ENCODE data around the gene SUFU.

The SUFU gene

DNA sequence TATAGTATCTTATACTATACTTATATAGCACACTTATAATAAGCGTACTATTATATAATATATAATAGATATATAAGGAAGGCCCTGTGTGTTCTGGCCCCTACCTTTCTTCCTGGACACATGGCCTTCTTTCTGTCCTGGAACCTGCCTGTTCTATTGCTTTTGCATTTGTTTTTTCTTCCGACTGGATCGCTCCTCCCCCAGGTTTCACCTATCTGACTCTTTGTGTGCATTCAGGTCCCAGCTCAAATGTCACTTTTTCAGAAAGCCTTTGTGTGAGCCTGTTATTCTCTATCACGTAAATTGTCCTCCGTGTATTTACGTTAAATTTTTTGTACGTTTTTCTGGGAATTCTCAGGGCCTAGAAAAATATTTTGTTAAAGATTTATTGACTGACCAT, 137.6 kb downstream of the SUFU start:
- no peak for DNase-seq

DNA sequence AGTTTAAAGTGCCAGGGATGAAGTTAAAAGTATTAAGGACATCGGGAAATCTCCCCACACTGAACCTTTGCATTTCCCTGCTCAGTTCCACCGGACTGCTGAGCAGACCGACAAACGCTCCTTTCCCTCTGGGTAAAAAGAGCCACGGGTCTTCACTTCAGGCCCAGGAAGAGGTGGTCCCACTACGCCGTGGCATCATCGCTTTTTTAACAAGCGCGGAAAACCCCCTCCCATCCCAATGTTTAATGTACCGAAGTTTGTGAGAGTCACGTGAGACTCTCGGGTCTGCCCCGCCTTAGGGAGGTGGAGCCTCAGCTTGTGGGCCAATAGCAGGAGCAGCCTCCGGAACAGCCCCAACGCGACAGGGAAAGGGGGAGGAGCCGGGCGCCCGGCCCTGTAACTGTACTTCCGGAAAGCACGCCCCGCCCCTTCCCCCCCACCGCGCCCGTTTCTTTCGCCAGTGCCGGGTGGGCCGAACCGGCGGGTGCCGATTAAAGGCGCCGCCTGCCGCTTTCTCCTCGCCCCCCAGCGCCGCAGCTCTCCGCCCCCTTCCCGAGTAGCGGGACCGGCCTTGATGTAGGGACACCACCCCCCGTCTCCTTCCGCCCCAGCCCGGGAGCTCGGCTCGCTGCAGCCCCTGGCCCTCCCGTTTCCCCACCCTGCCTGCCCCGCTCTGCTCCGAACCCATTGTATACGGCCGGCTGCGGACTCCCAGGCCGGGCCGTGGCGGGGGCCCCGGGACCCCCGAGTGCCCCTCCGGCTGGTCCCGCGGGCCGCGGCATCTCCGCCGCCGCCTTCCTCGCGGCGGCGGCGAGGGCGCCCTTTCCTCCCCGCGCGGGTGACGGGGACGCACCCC, 138.3 kb downstream of the SUFU start:
- DNase-seq = peak; percentile 98

DNA sequence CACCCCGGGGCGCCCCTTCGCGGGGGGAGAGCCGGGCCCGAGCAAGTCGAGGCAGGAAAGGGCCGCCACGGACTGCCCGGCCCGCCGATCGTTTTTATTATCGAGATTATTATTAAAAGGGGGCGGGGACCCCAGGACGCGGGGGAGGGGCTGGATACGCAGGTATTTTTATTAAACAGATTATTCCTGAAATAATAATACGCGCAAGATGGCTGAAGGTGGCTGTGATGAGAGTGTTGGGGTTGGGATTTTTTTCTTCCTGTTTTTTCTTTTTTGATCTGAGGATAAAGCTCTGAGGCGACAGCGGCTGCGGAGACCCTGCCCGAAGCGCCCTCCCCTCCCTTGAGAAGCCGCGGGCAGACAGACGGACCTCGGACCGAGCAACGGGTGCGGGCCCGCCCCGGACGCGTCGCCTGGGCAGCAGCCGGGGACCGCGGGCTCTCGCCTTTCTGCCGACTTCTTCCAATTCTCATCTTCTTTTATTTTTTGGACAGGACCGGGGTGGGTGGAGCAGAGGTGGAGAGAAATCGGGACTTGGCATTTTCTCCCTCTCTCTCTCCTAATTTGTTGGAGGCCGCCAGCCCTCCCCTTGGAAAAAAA, 139.1 kb downstream of the SUFU start:
- DNase-seq = no peak

DNA sequence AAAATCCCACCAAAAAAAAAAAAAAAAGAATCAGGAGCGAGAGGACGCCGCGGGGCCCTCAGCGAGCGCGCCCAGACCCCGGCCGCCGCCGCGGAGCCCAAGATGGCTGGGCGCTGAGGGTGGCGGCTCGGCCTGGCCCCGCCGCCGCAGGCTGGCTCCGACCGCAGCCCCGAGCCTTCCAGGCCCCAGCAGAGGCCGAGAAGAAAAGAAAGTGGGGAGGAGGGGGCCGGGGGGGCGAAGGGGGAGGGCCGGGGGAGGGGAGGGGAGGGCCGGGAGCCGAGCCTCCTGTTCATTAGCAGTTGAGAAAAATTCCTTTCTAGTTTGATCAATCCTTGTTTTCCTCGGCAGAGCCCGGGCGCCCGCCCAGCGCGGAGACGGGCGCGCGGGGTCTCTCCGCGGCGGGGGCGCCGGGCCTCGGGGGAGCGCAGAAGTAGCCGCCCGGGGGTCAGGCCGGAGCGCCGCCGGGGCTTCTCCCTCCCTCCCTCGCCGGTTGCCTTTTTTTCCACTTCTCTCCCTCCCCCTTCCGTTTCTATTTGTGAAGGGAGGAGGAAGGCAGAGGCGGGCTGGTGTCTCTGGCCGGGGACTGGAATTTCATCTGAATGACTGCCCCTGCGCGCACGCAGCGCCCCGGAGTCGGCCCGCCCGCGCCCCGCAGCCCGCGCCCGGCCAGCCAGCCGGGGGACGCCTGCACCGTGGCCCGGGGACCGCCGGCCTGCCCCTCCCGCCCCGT, 139.7 kb downstream of the SUFU start:
- peak; percentile 85 for DNase-seq

DNA sequence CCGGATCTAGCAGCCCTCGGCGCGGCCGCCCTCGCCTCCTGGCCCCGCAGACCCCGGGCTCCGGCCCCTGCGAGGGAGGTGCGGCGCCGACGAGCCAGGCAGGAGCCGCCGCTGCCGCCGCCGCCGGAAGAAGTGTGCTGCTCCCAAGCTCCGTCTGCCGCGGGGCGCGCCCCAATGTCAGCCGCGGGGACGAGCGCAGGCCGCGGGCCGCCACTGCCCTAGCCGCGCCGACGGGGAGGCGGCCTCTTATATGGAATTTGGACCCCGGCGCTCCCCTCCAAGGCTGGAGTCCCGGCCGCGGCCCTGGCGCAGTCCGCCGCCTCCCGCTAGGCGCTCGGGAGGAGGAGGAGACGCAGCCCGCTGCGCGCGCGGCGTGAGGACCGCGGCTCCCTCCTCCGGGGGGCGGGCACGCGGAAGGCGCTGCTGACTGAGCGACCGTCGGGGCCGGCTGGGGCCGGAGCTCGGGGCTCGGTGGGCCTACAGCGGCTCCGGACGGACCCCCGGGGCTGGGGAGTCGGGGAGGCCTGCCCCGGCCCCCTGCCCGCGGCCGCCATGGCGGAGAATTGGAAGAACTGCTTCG, 140.4 kb downstream of the SUFU start, which contains the start of gene TRIM8:
Gene TRIM8, plus strand, starts transcription at position 414 of the 580 bp plus-strand sequence. Its CDS starts 139 bp downstream, at position 553.
- peak; percentile 52 for DNase-seq

DNA sequence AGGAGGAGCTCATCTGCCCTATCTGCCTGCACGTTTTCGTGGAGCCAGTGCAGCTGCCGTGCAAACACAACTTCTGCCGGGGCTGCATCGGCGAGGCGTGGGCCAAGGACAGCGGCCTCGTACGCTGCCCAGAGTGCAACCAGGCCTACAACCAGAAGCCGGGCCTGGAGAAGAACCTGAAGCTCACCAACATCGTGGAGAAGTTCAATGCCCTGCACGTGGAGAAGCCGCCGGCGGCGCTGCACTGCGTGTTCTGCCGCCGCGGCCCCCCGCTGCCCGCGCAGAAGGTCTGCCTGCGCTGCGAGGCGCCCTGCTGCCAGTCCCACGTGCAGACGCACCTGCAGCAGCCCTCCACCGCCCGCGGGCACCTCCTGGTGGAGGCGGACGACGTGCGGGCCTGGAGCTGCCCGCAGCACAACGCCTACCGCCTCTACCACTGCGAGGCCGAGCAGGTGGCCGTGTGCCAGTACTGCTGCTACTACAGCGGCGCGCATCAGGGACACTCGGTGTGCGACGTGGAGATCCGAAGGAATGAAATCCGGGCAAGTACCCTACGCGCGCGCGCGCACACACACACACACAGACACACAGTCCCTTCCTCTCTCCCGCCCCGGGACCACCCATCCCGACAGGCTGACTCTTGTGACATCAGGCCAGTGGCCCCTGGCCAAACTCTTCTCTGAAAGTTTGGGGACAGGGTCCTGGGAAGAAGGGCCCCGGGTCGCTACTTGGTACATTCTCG, 141.0 kb downstream of the SUFU start:
- DNase-seq = peak; percentile 66

DNA sequence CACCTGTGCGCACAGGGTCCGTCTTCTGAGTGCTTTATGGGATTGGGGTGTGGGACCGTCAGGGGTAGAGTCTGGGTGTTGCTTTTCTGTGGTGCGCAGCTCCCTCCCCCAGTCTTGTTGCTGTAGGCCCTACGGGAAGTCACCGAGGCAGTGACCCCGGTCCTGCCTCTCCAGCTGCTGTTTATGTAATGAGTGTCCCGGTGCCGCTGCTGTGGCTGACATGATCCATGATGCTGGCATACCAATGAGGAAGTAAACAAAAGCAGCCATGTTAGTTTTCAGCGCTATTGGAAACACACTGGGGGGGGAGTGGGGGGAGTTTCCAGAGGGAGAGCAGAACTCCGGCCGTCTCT, 141.6 kb downstream of the SUFU start:
- DNase-seq = peak; percentile 70

DNA sequence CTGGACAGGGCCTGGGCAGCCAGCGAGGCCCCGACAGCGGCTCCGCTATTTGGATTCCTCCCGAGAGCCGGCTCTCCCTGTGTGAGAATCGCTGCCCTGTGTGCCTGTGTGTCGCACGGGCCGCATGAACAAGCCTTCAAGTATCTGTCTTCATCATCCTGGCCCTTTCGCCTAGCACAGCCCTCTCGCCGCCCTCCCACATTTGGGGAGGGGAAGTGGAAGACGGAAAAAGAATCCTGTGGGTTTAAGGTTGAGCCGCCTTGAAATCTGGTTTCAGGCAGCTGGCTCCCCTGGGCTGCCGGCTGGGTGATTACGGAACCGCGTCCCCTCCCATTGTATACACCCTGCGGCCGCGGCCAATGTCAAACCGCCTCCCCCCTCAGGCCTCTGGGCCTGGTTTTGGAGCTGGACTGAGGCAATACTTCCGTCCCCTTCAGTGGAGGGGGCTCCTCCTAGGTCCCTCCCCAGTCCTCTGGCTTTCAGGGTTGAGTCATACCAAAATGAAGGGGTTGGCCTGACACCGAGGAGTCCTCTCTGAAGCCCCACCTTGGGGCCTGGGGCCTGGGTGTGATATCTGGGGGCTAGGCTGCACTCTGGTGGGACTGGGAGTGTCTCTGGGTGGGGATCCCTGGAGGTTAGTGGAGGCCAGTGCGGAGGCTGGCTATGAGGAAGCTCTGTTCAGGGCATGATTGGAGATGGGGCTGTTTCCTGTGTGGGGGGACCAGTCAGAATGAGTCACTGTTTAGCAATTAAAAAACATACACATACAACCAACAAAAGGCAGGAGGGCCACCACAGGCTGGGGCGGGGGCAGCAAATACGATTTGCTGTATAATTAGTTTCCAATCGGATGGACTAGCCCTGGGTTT, 142.2 kb downstream of the SUFU start:
- DNase-seq = peak; percentile 94

DNA sequence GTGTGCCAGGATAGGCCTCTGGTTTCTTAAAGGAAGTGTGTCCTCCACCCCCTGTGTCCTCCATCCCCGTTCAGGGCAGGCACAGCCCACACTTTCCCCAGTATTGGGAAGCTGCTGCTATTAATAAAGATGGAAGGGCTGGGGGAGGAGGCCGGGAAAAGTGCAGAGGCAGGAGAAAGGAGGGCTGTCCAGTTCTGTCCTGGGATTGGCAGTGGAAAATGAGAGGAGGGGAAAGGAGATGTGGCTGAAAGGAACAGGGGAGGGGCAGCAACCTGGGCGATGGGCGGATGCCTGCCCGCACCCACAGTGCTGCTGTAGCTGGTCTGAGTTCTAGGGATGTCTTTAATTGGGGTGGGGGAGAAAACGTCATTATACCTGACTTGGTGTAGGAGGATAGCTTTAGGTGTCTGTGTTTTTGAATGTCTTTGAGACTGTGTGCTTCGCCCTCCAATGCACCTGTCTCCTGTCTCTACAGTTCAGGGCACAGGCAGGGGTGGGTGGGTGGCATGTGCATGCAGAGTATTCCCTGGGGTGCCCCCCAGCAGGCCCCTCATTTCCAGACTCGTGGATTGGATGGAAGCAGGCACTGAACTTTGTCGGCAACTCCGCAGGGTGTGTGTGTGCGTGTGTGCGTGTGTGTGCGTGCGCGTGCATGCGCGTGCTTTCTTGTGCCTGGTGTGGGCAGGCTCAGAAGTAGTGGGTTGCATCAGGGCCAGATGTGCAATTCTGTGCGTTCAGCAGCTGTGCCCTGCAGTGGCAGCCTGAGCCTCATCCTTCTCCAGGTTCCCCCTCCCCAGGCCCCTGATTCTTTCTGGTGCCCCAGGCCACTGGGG, 143.1 kb downstream of the SUFU start:
- peak; percentile 40 for DNase-seq

DNA sequence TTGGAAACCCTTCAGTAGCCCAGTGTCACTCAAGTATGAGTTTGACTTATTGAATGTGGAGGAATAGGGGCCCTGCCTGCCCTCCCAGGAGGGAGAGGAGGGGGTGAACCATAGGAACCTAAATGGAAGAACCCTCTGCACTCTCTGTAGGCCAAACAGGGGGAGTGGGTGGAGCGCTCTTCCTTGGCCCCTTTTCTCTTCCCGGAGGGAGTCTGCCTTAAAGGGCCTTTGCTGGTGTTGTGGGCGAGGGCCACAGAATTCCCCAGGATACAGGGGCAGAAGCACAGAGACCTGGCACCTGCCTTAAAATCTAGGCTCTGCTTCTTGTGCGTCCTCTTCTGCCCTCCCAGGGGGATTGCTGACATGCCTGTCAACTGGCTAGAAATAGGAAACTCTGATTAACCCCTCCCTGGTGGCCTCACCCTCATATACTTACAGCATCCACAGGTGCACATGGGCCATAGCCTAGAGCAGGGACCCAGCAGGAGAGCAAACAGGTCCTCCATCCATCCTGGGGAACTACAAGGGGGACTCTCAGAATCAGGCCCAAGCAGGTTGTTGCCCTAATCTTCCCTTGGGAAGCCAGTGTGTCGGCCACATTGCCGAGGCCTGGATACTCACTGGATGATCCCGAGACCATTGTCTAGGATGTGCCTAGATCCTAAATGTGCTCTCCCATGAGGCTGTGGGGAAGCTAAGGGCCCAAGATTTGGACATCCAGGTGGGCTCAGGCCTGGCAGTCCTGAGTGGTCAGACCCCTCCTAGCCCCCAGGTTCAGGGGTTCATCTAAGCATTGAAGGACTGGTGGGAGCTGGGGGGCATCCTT, 143.9 kb downstream of the SUFU start:
- no peak for DNase-seq

DNA sequence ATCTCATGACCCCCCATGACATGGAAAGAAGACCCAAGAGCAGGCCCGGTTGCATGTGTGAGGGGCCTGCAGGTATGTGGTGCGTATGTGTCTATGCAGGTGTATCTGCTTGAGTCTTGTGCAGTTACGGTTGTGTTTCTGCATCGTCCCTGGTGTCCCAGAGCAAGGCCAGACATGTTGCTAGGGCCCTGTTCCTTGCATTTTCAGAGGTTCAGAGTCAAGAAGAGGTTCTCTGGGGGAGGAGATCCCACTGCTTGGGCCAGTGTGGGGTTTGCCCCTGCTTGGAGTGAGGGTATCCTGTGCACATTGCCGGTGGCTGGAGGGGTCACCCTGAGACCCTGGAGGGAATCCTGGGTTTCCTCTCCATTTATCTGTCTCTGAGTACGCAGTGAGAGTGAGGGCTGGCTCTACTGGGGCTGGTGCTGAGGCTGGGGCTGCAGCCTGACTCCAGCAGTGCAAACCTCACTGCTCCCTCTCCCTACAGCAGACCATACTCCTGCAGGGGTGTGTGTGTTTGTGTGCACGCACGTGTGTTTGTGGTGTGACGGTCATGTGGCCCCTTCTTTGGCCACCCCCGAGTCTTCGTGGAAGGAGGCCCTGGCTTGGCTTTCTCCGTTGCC, 144.6 kb downstream of the SUFU start:
- no peak for DNase-seq

DNA sequence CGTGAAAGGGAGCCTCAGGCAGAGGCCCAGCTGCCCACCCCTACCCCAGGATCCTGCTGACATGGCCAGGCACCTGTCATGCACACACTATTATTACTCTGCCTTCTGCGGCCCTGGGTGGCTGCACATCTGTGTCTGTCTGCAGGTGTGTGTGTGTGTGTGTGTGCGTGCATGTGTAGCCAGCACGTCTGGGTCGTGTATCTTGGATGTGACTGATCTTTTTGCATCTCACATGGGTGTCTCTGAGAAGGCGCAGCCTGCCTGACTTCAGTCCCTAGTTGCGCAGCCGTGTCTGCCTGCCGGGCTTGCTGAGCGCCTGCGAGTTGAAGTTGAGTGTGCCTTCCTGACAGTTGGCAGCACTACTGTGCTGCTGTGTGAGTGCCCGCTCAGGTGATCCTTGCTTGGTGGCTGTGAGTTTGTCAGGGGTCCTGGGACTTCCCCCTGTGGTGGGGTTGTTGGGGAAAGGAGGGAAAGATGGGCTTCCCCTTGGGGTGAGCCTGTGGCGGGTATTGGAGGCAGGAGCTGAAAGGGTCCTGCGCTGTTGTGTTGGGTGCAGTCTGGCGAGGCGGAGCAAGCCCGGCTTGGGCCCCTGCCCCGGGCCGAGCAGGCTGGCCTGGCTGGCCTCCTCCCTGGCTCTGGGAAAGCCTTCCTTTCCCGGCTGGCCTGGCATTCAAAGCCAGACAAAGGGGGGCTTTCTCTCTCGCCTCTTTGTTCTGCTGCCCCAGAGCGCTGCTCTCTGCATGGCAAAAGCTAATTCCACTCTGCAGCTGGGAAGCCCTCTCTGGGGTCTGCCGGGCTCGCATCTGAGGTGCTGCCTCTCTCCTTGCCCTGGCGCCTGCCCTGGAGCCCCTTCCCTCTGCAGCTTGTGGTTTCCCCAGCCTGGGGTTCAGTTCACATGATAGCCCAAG, 145.4 kb downstream of the SUFU start:
- DNase-seq = no peak

DNA sequence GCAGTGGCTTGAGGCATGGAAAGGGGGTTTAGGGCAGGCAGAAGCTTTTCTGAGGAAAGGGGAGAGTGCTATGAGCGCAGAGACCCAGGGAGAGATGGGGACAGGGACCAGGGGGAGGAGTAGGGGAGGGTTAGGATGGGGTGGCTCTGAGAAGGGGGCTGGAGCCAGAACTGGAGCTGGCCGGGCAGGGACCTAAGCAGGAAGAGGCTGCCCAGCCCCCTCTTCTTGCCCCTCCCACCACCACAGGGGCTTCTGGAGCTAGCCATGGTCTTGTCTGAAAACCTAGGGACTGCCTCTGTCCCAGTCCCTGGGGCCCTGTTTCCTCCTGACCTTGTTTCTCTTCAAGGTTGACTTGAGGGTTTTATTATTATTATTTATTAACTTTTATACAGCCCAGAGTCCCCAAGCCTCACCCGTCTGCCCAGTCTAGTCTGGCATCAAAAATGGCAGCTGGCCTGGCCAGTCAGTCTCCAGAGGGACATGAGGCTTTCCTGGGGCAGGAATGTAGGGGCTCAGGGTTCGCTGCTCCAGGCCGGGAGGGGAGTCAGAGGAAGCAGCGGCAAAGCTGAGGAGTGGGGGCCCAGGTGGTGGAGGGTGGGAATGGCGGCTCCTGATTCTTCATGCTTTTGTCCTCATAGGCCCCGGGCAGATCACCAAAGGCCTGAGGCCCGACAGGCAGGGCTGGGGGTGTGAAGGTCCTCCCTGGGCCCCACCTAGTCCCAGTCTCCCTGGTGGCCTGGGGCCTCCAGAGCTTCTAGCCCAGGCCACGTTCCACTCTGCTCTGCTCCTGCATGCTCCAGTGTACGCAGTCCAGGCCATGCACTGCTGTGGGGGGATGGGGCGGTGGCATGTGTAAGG, 146.3 kb downstream of the SUFU start:
- DNase-seq = no peak

DNA sequence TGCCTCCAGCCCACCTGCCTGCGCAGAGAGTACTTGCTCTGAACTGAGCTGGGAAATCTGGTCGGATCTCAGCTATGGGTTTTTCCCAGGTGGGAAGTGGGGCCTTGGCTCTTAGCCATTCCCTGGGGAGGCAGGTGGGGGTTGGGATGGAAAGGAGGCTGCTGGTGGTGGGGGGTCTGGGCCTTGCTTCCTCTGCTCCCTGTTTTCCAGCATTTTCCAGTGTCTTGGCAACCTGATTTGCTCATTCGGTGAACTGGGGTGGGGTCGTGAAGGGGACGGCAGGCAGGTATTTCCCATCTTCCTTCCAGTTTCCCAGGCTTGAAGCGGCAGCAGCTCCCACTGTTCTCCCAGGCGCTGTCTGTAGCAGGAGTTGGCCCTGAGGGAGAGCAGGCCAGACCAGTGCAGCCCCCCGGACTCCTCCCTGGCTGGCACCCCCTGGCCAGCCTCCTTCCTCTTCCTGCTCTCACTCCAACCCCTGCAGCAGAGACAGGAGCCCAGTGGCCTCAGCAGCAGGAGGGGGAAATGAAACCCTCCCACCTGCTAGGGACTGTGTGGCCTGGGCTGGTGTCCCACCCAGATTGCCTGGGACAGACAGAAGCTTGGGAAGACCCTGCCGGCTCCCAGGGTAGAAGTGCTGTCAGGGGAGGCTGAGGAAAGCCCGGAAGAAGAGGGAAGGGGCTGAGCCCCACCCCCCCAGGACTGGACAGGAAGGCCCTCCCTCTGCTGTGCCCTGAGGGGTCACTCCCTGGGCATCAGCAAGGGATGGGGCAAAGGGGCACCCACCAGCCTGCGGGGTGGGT, 147.1 kb downstream of the SUFU start:
- DNase-seq = no peak

DNA sequence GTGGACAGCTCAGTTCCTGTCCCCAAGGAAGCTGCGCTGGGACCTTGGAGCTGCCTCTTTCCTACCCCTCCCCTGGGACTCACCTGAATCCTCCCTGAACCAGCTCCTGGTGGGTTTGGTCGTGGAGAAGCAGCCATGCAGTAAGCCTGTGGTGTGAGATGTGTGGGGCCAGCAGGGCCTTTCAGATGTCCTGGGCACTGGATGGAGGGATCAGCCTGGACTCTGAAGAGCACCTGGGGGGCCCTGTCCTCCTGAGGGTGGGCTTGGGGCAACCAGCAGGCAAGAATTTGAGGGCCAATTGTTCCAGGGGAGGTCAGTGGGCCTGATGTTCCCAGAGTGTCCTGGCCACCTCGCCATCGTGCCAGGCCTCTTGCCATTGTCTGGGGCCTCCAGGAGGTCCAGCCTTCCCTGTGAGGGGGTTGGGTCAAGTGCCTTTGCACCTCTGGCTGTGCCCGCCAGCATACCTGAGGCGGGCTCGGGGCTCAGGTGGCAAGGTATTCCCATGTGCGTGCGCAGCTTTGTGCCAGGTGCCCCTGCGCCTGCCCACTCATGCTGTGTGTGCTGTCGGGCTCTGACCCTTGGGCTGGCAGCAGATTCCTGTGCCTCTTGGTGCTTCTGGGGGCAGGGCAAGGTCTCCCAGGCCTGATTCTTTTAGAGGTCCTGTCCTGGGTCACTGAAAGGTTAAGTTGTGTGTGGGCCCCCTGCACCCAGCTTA, 147.8 kb downstream of the SUFU start:
- DNase-seq = no peak

All from fibroblast of skin of scalp (primary cell).